K562 (cell line): Measurements from ENCODE around the gene HOXC12. TPM values are rescaled to one million over a fixed set of nuclear protein-coding genes. Genes with fewer than 3 reads are reported as not detected.

ENCODE experiments used
- CREB3L1 ChIP-seq: fragments of 450-650 bp; IDR thresholded peaks from 2 replicates; pipeline ENCODE4 v1.6.1; 2014; ENCODE audit warnings: low read depth, mild to moderate bottlenecking, moderate library complexity, borderline replicate concordance
- EP400 ChIP-seq: fragments of 450-650 bp; IDR thresholded peaks from 2 replicates; pipeline ENCODE4 v1.6.1; 2017; ENCODE audit warnings: antibody characterized with exemption, mild to moderate bottlenecking, moderate library complexity
- IFI16 ChIP-seq: fragments of 250-450 bp; sonication (Bioruptor Pico); IDR thresholded peaks from 2 replicates; pipeline ENCODE4 v2.1.2; 2022; ENCODE audit warnings: mild to moderate bottlenecking, inconsistent platforms
- MEF2D ChIP-seq: conservative IDR thresholded peaks from 2 replicates; pipeline ENCODE4 v1.6.1; 2016; ENCODE audit warnings: low read depth, missing genetic modification characterization, missing compliant biosample characterization
- NFRKB ChIP-seq: fragments of 450-650 bp; IDR thresholded peaks from 2 replicates; pipeline ENCODE4 v1.6.1; 2016; ENCODE audit warnings: low read depth
- POLR2G ChIP-seq: fragments of 200-400 bp; formaldehyde crosslinking; IDR thresholded peaks from 2 replicates; pipeline ENCODE4 v1.6.1; 2017; ENCODE audit warnings: low read depth, mild to moderate bottlenecking, antibody characterized with exemption, low read length, moderate library complexity
- RBM14 ChIP-seq: fragments of 200-400 bp; formaldehyde crosslinking; IDR thresholded peaks from 2 replicates; pipeline ENCODE4 v1.6.1; 2018; ENCODE audit warnings: low read depth, mild to moderate bottlenecking, low read length, moderate library complexity, borderline replicate concordance; ENCODE audit not compliant: insufficient read depth
- SAP30 ChIP-seq: fragments of 200-600 bp; sonication (generic); IDR thresholded peaks from 2 replicates; pipeline ENCODE4 v1.6.1; 2012; ENCODE audit warnings: borderline replicate concordance, low read depth, mild to moderate bottlenecking, moderate library complexity, low read length, control low read depth, inconsistent platforms; ENCODE audit not compliant: insufficient read depth, poor library complexity, severe bottlenecking
- ZNF395 ChIP-seq: fragments of 200-800 bp; sonication (Bioruptor generic); IDR thresholded peaks from 2 replicates; pipeline ENCODE4 v1.6.1; 2017; ENCODE audit warnings: missing genetic modification characterization, missing compliant biosample characterization
- polyA plus RNA-seq, 8 experiments: library from polyadenylated mRNA; depleted of rRNA in 4 of 8; stranded (reverse) in 5 of 8; unstranded in 3 of 8; fragments of >200 nt; fragmentation: Nextera tagmentation in 2 of 8; fragmentation: Illumina TruSeq in 1 of 8; extraction: Ambion mirVana in 2 of 8; extraction: Trizol in 1 of 8; gene quantifications; 2 replicates each; pipeline versions ENCODE4 v1.2.1 to v1.2.3, GENCODE V29; 2011 to 2014; ENCODE audit warnings: inconsistent platforms in 1 of 8, missing spikeins in 1 of 8
- total RNA-seq, 7 experiments: library from RNA; depleted of rRNA in 6 of 7; stranded (reverse); fragments of >200 nt in 6 of 7; fragmentation: Illumina TruSeq in 2 of 7; extraction: Trizol in 2 of 7; gene quantifications; 2 replicates each; pipeline versions ENCODE4 v1.2.1 to v1.2.3, GENCODE V29; 2011 to 2021; ENCODE audit warnings: low replicate concordance in 1 of 7
- TF ChIP-seq, protein P1 (sequence below), 2 experiments: fragments of 250-450 bp in 1 of 2; fragments of 450-650 bp in 1 of 2; sonication (Bioruptor Pico) in 1 of 2; IDR thresholded peaks; 2 replicates each; pipeline versions ENCODE4 v1.6.1 to v1.8.0; 2016 to 2021; ENCODE audit warnings: mild to moderate bottlenecking in 2 of 2, moderate library complexity in 2 of 2, missing compliant biosample characterization in 1 of 2, missing genetic modification characterization in 1 of 2
- TF ChIP-seq, protein P2 (sequence below): sonication (generic); formaldehyde crosslinking; IDR thresholded peaks from 2 replicates; pipeline ENCODE4 v1.8.0; 2023; ENCODE audit warnings: missing genetic modification reagents, mild to moderate bottlenecking, borderline replicate concordance
- TF ChIP-seq, protein P3 (sequence below): fragments of 250-450 bp; sonication (Bioruptor Pico); IDR thresholded peaks from 2 replicates; pipeline ENCODE4 v1.9.0; 2021; ENCODE audit warnings: mild to moderate bottlenecking, inconsistent platforms

The HOXC12 gene
- total and polyA plus RNA-seq, 9 of the 15 experiments (the other 6 are each of a cell fraction or from before 2014, with no cell fraction given): 0.04 to 0.36 (median 0.11) TPM; not detected in 1

DNA sequence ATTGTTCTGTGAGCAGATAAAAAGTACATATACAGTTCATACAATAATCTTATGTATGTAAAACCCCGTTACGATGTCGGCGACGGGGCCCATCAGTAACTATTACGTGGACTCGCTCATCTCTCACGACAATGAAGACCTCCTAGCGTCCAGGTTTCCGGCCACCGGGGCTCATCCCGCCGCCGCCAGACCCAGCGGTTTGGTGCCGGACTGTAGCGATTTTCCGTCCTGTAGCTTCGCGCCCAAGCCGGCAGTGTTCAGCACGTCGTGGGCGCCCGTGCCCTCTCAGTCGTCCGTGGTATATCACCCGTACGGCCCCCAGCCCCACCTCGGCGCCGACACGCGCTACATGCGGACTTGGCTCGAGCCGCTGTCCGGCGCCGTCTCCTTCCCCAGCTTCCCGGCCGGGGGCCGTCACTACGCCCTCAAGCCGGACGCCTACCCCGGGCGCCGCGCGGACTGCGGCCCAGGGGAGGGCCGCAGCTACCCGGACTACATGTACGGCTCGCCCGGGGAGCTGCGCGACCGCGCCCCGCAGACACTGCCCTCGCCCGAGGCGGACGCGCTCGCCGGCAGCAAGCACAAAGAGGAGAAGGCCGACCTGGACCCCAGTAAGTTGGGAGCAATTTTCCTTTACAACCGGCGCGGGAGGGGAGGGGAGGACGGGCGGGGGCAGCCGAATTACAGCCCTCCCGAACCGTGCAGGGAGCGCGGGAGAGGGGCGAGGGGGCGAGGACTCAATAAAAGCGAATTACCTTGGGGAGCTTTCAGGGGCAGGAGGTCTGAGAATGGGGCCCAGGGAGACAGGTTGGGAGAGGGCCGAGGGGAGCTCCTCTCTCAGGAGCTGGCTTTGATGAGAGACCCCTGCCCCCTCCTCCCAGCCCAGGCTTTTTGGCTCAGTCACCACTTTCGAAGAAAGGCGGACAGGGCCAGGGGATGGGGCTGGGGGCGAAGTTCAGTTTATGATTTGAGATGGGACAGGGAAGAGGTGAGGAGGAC lies 45.7 kb downstream of the HOXC12 start, which contains the start of gene HOXC9 (continued):
- TF ChIP-seq, protein P1, sequence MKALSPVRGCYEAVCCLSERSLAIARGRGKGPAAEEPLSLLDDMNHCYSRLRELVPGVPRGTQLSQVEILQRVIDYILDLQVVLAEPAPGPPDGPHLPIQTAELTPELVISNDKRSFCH (CRISPR knock-in tag; IDR thresholded peaks at IDR 0.05): no peak
- TF ChIP-seq, protein P1 (tag; IDR thresholded peaks at IDR 0.05): no peak
- TF ChIP-seq CREB3L1: no peak
- TF ChIP-seq, protein P2, sequence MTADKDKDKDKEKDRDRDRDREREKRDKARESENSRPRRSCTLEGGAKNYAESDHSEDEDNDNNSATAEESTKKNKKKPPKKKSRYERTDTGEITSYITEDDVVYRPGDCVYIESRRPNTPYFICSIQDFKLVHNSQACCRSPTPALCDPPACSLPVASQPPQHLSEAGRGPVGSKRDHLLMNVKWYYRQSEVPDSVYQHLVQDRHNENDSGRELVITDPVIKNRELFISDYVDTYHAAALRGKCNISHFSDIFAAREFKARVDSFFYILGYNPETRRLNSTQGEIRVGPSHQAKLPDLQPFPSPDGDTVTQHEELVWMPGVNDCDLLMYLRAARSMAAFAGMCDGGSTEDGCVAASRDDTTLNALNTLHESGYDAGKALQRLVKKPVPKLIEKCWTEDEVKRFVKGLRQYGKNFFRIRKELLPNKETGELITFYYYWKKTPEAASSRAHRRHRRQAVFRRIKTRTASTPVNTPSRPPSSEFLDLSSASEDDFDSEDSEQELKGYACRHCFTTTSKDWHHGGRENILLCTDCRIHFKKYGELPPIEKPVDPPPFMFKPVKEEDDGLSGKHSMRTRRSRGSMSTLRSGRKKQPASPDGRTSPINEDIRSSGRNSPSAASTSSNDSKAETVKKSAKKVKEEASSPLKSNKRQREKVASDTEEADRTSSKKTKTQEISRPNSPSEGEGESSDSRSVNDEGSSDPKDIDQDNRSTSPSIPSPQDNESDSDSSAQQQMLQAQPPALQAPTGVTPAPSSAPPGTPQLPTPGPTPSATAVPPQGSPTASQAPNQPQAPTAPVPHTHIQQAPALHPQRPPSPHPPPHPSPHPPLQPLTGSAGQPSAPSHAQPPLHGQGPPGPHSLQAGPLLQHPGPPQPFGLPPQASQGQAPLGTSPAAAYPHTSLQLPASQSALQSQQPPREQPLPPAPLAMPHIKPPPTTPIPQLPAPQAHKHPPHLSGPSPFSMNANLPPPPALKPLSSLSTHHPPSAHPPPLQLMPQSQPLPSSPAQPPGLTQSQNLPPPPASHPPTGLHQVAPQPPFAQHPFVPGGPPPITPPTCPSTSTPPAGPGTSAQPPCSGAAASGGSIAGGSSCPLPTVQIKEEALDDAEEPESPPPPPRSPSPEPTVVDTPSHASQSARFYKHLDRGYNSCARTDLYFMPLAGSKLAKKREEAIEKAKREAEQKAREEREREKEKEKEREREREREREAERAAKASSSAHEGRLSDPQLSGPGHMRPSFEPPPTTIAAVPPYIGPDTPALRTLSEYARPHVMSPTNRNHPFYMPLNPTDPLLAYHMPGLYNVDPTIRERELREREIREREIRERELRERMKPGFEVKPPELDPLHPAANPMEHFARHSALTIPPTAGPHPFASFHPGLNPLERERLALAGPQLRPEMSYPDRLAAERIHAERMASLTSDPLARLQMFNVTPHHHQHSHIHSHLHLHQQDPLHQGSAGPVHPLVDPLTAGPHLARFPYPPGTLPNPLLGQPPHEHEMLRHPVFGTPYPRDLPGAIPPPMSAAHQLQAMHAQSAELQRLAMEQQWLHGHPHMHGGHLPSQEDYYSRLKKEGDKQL (CRISPR knock-in tag): 0 out of 2 replicates have a peak, but pooled peaks have one; percentile 80
- TF ChIP-seq POLR2G: peak; percentile 92
- TF ChIP-seq NFRKB: peak; percentile 81; the same call in 1 of the 2 replicates
- peak; percentile 51; the same call in 1 of the 2 replicates for TF ChIP-seq RBM14
- TF ChIP-seq MEF2D (tag): no peak
- TF ChIP-seq EP400: peak; percentile 39
- TF ChIP-seq SAP30: peak; percentile 57
- TF ChIP-seq ZNF395: peak; percentile 65; the same call in 1 of the 2 replicates
- TF ChIP-seq, protein P3, sequence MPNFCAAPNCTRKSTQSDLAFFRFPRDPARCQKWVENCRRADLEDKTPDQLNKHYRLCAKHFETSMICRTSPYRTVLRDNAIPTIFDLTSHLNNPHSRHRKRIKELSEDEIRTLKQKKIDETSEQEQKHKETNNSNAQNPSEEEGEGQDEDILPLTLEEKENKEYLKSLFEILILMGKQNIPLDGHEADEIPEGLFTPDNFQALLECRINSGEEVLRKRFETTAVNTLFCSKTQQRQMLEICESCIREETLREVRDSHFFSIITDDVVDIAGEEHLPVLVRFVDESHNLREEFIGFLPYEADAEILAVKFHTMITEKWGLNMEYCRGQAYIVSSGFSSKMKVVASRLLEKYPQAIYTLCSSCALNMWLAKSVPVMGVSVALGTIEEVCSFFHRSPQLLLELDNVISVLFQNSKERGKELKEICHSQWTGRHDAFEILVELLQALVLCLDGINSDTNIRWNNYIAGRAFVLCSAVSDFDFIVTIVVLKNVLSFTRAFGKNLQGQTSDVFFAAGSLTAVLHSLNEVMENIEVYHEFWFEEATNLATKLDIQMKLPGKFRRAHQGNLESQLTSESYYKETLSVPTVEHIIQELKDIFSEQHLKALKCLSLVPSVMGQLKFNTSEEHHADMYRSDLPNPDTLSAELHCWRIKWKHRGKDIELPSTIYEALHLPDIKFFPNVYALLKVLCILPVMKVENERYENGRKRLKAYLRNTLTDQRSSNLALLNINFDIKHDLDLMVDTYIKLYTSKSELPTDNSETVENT (CRISPR knock-in tag): 0 out of 2 replicates have a peak, but pooled peaks have one; percentile 29
- no peak for TF ChIP-seq IFI16 (CRISPR knock-in tag)
